ENCODE data around the gene INSYN2A. TPM values are rescaled to one million over a fixed set of nuclear protein-coding genes. Genes with fewer than 3 reads are reported as not detected.

INSYN2A gene
- total and polyA plus RNA-seq, 2 donors (not counting 3 experiments of a cell fraction or from before 2014, with no cell fraction given), result 0.04 to 0.07 TPM

DNA sequence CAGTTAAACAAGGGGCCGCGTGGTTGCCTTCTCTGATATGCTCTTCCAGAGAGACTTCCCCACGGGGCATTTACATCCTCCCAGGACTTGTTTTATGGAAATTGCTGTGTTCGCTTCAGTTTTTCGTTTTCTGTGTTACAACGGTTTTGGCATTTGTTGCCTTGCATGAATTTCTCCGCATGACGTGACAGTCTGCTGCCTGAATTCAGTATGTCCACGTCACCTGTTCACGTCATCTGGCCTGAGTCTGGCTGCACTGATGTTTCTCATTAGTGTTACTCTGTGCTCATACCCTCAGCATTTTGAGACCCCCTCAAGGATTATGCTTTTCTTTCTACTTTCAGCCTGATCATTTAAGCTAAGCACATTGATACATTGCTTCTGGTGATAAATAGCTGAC, 49.1 kb upstream of the INSYN2A start:
- Histone ChIP-seq H3K9me1 (replicated peaks; ENCODE audit: control insufficient read depth, extremely low read depth, insufficient read depth, low read length) (no peaks in the 10 kb centered on the region), H3K27me3 (ENCODE audit: control insufficient read depth in 2 of 2, insufficient read depth in 2 of 2, low read length in 2 of 2) (no peaks in the 10 kb centered on the region), H3K4me3 (replicated peaks in 1 of 3; ENCODE audit: insufficient read depth in 1 of 3, low read depth in 1 of 3, low read length in 3 of 3) (no peak overlapping the region), H3K36me3 (ENCODE audit: control insufficient read depth in 2 of 2, extremely low read depth in 1 of 2, insufficient read depth in 2 of 2, low read length in 2 of 2) (peaks cover 2 to 7% of the 10 kb centered on the region in 2 experiments), H3K4me2 (ENCODE audit: insufficient read depth, low read length) (no peak overlapping the region), H3K4me1 (ENCODE audit: control insufficient read depth, extremely low read depth, insufficient read depth, low read length) (no peaks in the 10 kb centered on the region), H3K9ac (replicated peaks; ENCODE audit: extremely low read depth, insufficient read depth, low read length) (no peak overlapping the region), H3K79me2 (ENCODE audit: control insufficient read depth, insufficient read depth, low read length) (no peaks in the 10 kb centered on the region), H3K27ac (ENCODE audit: insufficient read depth, low read depth, low read length) (no peak overlapping the region), H2AFZ (ENCODE audit: low read depth, low read length) (no peak overlapping the region), H3K9me3 (replicated peaks; ENCODE audit: control insufficient read depth, insufficient read depth, low read length) (no peaks in the 10 kb centered on the region), H4K20me1 (replicated peaks; ENCODE audit: control insufficient read depth, extremely low read depth, insufficient read depth, low read length) (no peaks in the 10 kb centered on the region)
- TF ChIP-seq POLR2A (IDR thresholded peaks at IDR 0.05; ENCODE audit: low read depth, low read length) (no peak), MYC (IDR thresholded peaks at IDR 0.05; ENCODE audit: low read depth, low read length) (no peak), FOS (IDR thresholded peaks at IDR 0.05; ENCODE audit: borderline replicate concordance, insufficient read depth, low read length) (no peak), JUN (IDR thresholded peaks at IDR 0.05; ENCODE audit: borderline replicate concordance, insufficient read depth, insufficient read length, low read depth) (no peak), EZH2 (IDR thresholded peaks at IDR 0.05; ENCODE audit: borderline replicate concordance, low read depth, low read length, severe bottlenecking) (no peak), GATA2 (IDR thresholded peaks at IDR 0.05; ENCODE audit: insufficient read depth, insufficient read length, low read depth, low read length) (no peak), POLR2AphosphoS5 (IDR thresholded peaks at IDR 0.05; ENCODE audit: insufficient read depth, low read depth, low read length) (no peak)
- TF ChIP-seq, protein P1, sequence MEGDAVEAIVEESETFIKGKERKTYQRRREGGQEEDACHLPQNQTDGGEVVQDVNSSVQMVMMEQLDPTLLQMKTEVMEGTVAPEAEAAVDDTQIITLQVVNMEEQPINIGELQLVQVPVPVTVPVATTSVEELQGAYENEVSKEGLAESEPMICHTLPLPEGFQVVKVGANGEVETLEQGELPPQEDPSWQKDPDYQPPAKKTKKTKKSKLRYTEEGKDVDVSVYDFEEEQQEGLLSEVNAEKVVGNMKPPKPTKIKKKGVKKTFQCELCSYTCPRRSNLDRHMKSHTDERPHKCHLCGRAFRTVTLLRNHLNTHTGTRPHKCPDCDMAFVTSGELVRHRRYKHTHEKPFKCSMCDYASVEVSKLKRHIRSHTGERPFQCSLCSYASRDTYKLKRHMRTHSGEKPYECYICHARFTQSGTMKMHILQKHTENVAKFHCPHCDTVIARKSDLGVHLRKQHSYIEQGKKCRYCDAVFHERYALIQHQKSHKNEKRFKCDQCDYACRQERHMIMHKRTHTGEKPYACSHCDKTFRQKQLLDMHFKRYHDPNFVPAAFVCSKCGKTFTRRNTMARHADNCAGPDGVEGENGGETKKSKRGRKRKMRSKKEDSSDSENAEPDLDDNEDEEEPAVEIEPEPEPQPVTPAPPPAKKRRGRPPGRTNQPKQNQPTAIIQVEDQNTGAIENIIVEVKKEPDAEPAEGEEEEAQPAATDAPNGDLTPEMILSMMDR (IDR thresholded peaks at IDR 0.05; ENCODE audit: extremely low read depth in 1 of 2, insufficient read depth in 1 of 2, low read depth in 1 of 2, low read length in 2 of 2), result no peak
- TF ChIP-seq, protein P2, sequence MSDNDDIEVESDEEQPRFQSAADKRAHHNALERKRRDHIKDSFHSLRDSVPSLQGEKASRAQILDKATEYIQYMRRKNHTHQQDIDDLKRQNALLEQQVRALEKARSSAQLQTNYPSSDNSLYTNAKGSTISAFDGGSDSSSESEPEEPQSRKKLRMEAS (IDR thresholded peaks at IDR 0.05; ENCODE audit: insufficient read depth, insufficient read length), result no peak
- ChIA-PET POLR2A (no interaction called here), CTCF (interaction anchor here (1.2 kb wide), 1 partner anchor 12 kb away, joined by 3 read pairs; no protein-coding TSS in a partner anchor)
- dilution Hi-C loops (cut with MboI; ENCODE audit: extremely low pct_ligation_motif_present, low sequenced_read_pairs) (no loop called here), intact Hi-C loops (cut with micrococcal nuclease) (loop anchor here (10.0 kb wide), 1 partner anchor 609 kb away; no protein-coding TSS in a partner anchor)
- FAIRE-seq (no peak), DNase-seq (ENCODE audit: low read depth, low spot score) (no peak)
- no TSS peak for BruUV-seq (replicated peaks)
